Fibroblast of upper back skin (primary cell): ENCODE data around the gene NCBP3.

Experiments
- DNase-seq: peaks from one replicate; pipeline ENCODE4 v3.0.0-alpha.2; 2013

Gene NCBP3, protein sequence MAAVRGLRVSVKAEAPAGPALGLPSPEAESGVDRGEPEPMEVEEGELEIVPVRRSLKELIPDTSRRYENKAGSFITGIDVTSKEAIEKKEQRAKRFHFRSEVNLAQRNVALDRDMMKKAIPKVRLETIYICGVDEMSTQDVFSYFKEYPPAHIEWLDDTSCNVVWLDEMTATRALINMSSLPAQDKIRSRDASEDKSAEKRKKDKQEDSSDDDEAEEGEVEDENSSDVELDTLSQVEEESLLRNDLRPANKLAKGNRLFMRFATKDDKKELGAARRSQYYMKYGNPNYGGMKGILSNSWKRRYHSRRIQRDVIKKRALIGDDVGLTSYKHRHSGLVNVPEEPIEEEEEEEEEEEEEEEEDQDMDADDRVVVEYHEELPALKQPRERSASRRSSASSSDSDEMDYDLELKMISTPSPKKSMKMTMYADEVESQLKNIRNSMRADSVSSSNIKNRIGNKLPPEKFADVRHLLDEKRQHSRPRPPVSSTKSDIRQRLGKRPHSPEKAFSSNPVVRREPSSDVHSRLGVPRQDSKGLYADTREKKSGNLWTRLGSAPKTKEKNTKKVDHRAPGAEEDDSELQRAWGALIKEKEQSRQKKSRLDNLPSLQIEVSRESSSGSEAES

DNA sequence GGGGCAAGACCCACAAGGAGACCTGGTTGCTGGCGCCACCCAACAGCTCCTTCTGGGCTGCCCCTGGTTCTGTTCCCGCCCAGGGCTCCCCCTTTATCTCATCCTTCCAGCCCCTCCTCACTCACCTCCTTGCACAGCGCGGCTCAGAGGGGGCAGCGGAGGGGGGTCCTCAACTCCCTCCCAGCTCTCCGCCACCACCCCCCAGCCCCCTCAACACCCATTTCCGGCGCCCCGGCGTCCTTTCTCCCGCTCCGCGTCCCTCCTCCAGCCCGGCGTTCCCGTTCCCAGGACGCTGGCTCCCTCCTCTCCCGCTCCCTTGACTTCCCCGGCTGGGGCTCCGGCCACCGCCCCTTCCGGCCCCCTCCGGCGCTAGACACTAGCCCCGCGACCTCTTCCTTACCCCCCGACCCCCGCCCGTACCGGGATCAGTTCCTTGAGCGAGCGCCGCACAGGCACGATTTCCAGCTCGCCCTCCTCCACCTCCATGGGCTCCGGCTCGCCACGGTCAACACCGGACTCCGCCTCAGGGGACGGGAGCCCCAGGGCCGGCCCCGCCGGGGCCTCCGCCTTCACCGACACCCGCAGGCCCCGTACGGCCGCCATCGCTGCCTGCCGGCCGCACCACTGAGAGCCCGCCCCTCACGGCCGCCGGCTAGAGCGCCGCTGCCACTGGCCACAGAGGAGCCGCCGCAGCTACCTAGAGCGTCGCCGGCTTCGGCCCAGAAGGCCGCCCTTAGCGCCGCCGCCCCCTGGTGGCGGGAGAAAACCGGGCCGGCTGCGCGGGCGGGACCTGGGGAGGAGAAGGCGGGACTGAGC lies at the start of gene NCBP3:
Gene NCBP3 (minus strand): TSS at position 626 of the 816 bp plus-strand sequence. CDS start 23 bp downstream, at position 603.
- peak; percentile 91 for DNase-seq

DNA sequence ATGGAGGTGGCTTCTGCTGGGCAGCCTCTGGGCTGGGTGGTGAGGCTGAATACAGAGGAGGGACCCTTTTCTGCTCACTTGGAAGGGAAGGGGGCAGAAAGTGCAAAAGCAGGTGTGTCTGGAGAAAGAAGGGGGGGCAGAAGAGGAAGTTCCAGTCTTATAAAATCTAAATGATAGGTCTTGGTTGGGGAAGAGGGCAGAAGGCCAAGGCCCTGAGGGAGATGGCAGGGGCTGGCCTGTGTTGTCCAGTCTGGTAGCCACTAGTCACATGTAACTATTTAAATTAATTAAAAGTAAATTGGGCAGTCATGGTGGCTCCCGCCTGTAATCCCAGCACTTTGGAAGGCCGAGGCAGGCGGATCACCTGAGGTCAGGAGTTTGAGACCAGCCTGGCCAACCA lies 49.3 kb upstream of the NCBP3 start:
- no peak for DNase-seq

DNA sequence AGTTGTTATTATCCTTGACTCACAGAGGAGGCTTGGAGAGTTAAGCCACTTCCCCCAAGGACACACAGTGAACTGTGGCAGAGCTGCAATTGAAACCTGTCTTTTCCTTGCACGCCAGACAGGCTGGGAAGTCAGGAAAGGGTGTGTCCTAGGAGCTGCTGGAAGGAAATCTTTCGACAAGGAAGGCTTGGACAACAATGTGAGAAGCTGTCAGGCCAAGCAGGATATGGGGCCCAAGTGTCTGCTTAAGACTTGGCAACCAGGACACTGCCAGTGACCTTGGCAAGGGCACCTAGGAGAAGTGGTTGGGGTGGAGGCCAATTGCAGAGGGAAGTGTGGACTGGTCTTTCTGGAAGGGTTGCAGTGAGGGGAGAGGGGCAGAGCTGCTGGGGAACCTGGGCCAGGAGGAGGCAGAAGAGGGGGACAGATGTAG lies 48.9 kb upstream of the NCBP3 start:
- no peak for DNase-seq

DNA sequence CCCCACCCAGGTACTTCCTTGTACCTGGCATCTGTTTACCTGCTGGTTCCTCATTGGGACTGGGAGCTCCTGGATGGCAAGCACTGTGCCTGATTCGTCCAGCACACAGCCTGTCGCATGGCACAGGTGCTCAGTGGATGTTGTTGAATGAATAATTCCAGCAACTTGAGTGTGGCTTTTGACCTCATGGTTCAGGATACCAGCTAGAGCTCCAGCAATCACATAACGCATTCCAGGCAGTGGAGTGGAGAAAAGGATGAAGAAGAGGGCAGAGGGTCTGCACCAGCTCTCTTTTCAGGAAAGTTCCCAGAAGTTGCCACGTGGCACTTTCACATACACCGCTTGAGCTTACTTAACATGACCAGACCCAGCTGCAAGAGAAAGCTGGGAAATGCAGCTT lies 48.1 kb upstream of the NCBP3 start:
- no peak for DNase-seq

DNA sequence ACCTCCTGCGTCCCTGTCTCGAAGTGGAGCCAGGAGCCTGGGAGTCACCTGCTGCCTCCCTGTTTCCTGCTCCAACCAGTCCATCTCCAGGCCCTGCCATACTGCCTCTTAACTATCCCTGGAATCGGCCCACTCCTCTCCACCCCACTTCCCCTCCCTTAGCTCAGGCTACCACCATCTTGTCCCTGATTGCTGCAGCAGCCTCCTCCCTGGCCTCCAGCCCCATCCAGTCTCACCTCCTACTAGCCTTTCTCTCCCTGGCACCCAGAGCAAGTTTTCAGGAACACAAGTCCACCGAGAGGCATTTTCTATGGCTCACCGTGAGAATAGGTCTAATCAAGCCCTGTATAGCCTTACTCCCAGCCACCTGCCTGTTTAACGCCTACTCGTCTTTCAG lies 47.7 kb upstream of the NCBP3 start:
- DNase-seq, result no peak

DNA sequence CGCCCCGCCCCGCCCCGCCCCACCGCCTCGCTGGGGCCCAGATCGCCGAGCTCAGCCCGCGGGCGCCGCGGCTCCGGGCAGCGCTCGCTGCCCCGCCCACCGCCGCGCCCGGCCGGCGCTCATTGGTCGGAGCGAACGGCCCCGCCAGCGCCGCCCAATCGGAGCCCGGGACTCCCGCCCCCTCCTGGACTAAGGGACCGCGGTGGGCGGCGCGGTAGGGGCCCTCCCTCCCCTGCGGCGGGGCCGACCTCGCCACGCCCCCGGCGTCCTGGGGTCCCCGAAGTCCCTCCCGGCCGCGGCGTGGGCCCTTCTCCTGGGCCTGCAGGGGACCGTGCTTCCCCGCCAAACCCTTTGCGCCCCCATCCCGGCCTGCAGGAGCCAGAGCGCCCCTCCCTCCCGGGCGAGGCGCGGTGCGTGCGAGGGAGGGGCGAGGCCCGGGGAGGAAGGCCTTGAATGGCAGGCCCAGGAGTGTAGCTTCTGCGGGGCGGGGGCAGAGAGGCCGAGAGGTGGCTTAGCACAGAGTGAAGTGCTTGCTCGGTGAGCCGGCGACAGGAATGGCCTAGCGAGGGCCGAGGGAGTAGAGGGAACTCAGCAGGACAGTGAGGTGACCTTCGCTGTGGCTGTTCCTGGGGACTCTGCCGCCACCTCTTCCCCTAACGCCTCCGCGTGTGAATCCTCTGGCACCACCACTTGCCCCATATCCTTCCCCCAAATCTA lies 47.1 kb upstream of the NCBP3 start, which contains the start of gene CAMKK1:
Gene CAMKK1 (minus strand): TSS at position 51 of the 717 bp plus-strand sequence. CDS start 7,366 bp downstream, outside the sequence.
- DNase-seq, result peak; percentile 83

DNA sequence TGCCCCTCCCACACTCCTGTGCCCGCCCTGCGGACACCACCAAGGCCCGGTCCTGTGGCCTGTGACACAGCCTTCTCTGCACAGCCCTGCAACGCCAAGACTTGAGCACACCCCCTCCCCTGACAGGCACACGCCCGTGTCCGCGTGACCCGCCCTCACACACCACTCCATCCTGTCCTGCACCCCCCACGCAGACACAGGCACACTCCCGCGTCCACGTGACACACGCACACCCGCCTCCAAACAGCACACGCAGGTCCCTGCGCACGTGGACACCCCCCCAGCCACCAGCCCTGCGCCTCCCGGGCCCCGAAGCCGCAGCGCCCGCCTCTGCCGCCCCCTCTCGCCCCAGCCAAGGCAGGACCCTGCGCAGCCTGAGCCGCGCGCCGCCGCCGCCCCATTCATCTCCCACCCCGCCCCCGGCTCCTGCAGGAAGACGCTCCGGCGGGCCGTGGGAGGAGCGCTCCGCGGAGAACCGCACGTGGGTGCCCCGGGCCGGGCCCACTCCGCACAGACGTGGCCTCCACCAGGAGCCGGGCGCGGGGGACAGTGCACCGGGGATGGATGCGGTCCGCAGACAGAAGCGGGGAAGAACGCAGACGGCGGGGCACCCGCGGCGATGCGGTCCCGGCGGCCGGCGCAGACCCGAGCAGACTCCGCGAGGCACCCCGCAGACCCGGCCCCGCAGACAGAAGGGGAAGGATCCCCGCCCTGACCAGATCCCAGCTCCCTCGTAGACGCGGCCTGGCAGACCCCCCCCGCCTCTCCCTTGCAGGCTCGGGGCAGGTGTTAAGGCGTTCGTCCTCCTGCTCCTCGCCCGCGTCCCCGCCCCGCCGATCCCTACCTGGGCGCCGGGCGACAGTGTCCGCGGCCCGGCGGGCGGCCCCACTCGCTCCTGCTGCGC lies 46.3 kb upstream of the NCBP3 start:
- DNase-seq, result peak; percentile 52

DNA sequence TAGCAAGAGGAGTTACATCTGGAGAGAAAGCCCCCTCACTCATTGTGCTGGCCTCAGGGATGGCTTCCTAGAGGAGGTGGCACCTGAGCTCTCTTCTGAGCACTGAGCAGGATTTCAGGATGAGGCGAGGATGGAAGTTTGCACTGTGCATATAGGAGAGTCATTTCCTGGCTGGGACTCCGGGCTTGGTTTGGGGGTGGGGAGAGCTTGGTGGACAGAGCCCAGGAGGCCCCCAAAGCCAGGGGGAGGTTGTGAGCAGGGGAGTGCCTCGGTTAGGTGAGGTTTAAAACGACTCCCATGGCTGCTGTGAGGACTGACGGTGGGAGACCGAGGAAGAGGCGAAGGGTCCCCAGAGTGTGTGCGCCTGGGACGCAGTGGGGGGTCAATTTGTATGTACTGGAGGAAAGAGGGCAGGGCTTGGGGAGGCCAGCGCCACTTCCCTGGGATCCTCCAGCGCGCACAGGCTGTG lies 45.6 kb upstream of the NCBP3 start:
- DNase-seq, result no peak

DNA sequence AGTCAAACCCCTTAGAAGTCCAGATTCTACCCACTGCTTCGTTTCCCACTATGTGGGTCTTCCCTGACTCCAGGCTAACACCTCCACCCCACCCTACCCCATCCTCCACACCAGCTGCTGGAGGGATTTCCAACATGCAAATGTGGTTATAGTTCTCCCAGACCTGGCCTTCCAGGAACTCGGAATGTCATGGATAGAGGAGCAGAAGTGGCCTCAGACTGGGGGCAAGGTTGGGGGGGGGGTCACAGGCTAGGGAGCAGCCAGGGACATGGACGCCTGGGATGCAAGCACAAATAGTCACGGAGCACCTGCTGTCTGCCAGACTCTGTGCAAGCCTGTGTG lies 44.8 kb upstream of the NCBP3 start:
- DNase-seq, result no peak

DNA sequence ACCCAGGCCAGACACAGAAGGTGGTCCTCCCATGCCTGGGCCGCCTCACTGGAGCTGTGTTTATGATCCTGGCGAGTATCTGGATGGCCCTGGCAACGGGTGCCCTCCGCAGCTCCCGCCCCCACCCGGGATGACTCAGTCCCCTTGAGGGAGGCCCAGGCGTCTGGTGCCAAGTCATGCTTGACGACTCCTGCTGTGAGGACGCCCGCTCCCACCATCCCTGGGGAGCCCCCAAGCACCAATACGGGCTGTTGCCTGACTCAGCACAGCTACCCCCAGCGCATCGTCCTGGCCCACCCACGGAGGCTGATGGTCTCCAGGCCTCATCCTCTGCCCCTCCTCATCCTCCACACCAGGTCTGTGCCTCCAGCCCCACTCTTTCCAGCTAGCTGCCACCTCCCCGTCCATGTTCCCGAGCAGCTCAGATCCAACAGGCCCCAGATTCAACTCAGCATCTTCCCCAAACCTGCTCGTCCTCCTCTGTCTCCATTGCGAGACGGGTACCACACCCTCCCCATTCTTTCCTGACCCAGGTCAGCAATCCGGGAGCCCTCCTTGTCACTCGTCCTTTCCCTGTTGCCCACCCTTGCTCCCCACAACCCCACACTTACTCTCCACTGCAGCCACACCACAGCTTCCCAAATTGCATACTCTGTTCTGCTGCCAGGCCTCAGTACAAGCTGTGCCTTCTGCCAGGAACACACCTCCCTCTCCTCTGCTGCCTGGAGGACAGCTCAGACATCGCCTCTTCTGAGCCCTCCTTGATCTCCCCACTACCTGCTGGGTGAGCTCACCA lies 44.2 kb upstream of the NCBP3 start:
- DNase-seq, result peak; percentile 88

DNA sequence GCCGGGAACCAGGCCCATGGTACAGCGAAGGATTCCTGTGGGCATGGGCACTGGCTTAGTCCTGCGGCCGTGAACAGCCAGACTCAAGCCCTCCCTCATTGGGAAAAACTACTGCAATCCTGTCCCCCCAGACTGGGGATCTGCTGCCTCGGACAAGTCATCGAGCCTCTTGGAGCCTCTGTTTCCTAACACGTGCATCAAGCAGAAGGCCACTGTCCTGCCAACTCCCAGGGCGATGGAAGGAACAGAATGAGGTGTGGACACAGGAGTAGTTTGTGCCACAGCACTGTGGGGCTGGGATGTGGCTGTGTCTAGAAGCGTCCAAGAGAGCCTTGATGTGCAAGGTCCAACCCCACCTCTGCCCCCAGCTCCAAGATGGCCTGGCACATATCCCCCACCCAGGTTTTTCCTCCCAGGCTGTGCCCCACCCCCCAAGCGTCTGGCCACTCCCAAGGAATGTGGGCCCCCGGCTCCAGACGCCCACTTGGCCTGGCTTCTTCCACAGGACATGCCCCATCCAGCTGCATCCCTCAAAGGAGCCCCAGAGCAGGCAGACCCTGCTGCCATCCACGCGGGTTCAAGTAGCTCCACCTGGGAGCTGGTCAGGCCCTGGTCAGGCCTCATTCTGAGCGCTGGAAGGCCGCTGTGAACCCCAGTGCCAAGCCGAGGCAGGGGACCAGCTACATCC lies 43.4 kb upstream of the NCBP3 start:
- no peak for DNase-seq

DNA sequence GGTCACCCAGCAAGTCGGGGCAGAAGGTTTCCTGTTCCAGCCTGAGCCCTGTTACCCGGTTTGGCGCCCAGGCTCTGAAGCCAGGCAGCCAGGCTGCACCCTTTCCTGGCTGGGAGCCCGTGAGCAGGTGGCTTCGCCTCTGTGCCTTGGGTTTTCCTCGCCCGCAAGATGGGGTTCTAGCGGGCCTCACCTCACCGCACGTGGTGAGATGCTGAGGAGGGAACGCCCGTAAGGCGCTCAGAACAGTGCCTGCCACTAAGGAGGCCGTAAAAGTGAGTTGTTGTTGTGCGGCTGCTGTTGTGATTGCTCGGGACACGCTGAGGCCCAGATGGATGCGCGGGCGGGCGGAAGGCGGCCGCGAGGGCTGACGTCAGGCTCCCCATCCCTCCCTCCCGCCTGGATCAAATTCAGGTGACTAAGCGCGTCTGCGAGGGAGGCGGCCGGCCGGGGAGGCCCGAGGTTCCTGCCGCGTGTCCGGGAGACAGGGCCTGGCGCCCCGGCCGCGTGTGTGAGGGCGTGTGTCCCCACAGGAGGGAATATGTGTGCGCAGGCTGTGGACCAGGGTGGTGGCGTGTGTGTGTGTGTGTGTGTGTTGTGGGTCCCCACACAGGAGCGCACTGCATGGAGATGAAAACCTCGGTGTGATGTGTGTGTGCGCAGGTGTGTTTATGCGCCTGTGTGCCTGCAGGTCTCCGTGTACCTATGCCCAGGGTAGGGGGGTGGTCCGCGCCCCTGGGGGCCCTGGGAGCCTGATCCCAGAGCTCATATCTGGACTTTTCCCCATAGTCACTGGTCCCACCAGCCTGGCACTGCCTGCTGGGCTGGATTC lies 42.5 kb upstream of the NCBP3 start:
- DNase-seq, result peak; percentile 88

DNA sequence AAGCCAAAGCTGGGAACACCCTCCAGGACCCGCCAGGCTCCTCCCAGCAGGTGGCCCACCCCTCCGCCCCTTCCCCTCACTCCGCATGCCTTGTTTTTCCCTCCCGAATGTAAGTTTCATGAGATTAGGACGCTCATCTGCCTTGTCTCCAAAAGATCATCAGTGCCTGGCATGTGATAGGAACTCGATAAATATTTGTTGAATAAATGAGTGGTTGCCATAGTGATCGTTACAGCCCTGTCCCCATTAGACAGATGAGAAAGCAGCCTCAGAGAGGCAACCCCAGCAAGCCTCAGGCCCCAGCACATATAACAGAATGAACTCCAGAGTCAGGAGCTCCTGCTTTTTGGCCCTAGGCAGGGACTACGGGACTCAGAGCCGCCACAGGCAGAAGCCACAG lies 41.8 kb upstream of the NCBP3 start:
- DNase-seq, result no peak

DNA sequence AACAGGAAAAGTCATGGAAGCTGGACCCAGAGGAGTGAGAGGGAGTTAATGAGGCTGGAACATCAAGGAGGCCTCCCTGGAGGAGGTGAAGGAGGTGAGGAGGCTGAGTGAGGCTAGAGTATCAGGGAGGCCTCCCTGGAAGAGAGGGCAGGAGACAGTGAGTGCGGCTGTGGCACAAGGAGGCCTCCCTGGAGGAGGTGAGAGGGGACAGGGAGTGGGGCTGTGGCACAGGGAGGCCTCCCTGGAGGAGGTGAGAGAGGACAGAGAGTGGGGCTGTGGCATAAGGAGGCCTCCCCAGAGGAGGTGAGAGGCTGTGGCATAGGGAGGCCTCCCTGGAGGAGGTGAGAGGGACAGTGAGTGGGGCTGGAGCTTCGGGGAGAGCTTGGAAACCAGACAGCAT lies 41.3 kb upstream of the NCBP3 start:
- DNase-seq, result no peak

DNA sequence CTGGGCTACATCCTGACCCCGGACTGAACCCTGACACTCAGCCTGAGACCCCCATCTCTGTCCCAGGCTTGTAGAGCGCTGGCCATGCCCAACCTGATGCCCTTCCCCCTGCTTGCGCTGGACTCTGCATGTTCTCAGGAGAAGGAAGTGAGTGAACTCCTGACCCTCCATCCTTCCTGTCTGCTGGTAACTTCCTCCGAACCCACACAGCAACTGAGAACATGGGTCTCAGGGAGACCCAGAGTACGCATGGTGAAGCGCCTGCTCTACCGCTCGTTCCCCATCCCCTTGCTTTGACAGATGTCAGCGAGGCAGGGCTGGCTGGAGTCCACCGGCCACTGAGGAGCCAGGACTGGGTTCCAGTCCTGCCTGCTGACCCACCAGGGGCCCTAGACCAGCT lies 40.7 kb upstream of the NCBP3 start:
- no peak for DNase-seq

DNA sequence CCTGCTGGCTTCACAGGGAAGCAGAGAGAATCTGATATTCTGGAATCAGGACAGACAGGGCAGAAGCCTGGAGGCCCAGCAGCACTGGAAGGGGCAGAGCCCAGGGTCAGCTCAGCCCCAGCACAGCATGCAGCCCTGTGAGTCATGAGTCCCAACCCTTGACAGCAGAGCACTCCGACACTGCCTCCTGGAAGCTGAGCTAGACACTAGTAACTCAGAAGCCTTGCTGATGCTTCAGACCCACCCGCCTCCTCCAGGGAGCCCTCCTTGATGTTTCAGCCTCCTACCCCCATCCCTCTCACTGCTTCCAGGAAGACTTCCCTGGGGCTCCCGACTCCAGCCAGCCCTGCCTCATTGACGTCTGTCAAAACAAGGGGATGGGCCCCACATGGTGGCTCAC lies 39.9 kb upstream of the NCBP3 start:
- DNase-seq, result peak; percentile 60

DNA sequence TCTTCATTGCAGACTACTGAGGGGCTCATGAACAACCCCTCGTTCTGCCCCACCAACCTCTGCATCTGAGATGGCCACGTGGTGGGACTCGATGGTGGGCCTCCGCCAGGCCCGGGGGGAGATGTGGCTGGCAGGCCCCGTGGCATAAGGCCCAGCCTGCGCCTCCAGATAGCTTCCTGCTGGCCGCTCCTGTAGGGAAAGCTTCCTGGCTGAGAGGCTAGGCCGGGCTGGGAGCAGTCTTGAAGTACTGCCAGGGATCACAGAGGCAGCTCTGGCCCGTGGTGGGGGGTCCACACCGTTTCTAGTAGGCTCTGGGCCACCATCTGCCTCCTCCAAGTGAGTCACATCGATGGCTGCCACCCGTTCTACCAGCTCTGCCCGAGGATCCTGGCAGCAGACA lies 39.2 kb upstream of the NCBP3 start:
- no peak for DNase-seq

DNA sequence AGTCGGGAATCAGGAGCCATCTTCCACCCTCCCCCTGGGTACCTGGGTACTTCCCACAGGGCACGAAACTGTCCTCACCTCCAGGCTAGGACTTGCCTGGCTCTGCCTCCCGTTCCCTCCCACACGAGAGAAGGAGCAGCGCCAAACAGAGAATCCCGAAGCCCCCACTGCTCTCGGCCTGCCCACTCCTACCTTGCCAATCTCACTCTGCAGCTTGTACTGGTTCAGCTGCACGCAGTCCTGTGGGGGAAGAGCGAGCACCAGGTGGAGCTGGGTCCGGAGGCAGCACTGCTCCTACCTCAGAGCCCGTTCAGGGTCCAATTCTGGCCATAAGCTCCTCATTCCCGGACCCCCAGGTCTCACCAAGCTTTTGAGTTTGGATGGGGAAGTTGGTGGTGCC lies 38.1 kb upstream of the NCBP3 start:
- DNase-seq, result no peak

DNA sequence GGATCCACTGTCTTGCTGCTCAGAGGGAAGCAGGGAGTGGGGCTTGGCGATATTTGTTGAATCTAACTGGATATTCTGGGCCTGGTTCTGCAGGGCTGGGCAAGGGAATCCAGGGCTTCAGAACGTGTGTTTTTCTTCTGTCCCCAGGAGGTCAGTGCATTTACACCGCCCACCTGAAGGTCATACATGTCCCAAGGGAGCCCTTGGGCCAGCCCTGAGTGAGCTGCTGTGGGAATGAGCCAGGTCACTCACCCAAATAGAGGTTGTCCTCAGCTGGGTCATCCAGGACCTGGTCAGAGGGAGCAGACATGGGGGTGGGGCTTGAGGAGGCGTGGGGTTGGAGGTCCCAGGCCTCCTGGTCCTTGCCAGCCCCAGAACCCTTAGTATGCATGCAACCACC lies 36.2 kb upstream of the NCBP3 start:
- no peak for DNase-seq
